Measurements from ENCODE around the gene NECAB2.

DNA sequence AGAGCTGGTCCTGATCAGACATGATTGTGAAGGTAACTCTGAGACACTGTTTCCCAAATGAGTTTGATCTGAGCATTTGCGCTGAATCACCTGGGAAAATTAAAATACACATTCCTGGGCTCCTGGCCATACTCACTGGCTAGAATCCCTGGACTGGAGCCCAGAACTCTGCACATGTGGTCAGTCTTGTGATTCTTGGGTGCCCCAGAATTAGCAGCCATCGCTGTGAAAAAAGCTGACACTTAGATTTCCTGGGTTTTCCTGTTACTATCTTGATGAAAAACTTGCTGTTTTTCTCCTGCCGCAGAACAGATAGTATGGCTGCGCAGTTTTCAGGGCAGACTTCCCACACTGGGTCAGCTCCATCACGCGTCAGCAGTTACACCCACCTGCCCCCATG lies 24.6 kb downstream of the NECAB2 start:
- TF ChIP-seq TAF1 (IDR thresholded peaks at IDR 0.05; ENCODE audit: low read depth) (no peak), EZH2 (IDR thresholded peaks at IDR 0.05; ENCODE audit: borderline replicate concordance, insufficient read depth, low read length, poor library complexity, severe bottlenecking) (no peak), EP300 (conservative IDR thresholded peaks at IDR 0.05; ENCODE audit: poor library complexity, severe bottlenecking) (no peak), POLR2AphosphoS5 (IDR thresholded peaks at IDR 0.05) (no peak), RAD21 (conservative IDR thresholded peaks at IDR 0.05) (no peak), SMC3 (conservative IDR thresholded peaks at IDR 0.05; ENCODE audit: poor library complexity) (no peak)
- TF ChIP-seq, protein P1, sequence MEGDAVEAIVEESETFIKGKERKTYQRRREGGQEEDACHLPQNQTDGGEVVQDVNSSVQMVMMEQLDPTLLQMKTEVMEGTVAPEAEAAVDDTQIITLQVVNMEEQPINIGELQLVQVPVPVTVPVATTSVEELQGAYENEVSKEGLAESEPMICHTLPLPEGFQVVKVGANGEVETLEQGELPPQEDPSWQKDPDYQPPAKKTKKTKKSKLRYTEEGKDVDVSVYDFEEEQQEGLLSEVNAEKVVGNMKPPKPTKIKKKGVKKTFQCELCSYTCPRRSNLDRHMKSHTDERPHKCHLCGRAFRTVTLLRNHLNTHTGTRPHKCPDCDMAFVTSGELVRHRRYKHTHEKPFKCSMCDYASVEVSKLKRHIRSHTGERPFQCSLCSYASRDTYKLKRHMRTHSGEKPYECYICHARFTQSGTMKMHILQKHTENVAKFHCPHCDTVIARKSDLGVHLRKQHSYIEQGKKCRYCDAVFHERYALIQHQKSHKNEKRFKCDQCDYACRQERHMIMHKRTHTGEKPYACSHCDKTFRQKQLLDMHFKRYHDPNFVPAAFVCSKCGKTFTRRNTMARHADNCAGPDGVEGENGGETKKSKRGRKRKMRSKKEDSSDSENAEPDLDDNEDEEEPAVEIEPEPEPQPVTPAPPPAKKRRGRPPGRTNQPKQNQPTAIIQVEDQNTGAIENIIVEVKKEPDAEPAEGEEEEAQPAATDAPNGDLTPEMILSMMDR (IDR thresholded peaks at IDR 0.05; ENCODE audit: poor library complexity, severe bottlenecking), result no peak
- TF ChIP-seq, protein P2, sequence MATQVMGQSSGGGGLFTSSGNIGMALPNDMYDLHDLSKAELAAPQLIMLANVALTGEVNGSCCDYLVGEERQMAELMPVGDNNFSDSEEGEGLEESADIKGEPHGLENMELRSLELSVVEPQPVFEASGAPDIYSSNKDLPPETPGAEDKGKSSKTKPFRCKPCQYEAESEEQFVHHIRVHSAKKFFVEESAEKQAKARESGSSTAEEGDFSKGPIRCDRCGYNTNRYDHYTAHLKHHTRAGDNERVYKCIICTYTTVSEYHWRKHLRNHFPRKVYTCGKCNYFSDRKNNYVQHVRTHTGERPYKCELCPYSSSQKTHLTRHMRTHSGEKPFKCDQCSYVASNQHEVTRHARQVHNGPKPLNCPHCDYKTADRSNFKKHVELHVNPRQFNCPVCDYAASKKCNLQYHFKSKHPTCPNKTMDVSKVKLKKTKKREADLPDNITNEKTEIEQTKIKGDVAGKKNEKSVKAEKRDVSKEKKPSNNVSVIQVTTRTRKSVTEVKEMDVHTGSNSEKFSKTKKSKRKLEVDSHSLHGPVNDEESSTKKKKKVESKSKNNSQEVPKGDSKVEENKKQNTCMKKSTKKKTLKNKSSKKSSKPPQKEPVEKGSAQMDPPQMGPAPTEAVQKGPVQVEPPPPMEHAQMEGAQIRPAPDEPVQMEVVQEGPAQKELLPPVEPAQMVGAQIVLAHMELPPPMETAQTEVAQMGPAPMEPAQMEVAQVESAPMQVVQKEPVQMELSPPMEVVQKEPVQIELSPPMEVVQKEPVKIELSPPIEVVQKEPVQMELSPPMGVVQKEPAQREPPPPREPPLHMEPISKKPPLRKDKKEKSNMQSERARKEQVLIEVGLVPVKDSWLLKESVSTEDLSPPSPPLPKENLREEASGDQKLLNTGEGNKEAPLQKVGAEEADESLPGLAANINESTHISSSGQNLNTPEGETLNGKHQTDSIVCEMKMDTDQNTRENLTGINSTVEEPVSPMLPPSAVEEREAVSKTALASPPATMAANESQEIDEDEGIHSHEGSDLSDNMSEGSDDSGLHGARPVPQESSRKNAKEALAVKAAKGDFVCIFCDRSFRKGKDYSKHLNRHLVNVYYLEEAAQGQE (IDR thresholded peaks at IDR 0.05; ENCODE audit: borderline replicate concordance), result no peak

All from neural cell (in vitro differentiated cells).